Germinal center (tissue), 1 donor: ENCODE results near the gene GDI1.
"Not testable (repeated sequence)": the region's sequence is repeated elsewhere in the genome, so short reads cannot be mapped to it uniquely, and the experiment has no call there.

Experiments
- DNase-seq: peaks from one replicate; pipeline ENCODE4 v3.0.0; 2012; ENCODE audit warnings: mixed read lengths, low spot score

The GDI1 gene

GRCh38 chrX:154436983-154437752 is at the start of gene GDI1:
TSS of gene GDI1 (plus strand) at chrX:154437154. CDS start at chrX:154437255, 101 bp downstream.
- DNase-seq = peak; percentile 54

GRCh38 chrX:154388094-154388493 is 48.9 kb upstream of the GDI1 start:
- DNase-seq = not testable (repeated sequence)

GRCh38 chrX:154388649-154389048 is 48.3 kb upstream of the GDI1 start:
- not testable (repeated sequence) for DNase-seq

- not testable (repeated sequence) for DNase-seq
Measured at GRCh38 chrX:154389812-154390747, 46.9 kb upstream of the GDI1 start.

DNA sequence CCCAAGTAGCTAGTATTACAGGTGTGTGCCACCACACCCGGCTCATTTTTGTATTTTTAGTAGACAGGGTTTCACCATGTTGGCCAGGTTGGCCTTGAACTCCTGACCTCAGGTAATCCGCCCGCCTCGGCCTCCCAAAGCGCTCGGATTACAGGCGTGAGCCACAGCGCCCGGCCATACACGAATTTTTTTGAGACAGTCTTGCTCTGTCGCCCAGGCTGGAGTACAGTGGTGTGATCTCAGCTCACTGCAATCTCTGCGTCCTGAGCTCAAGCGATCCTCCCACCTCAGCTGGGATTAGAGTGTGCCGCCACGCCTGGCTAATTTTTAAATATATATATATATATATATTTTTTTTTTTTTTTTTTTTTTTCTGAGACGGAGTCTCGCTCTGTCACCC is 40.6 kb upstream of the GDI1 start:
- DNase-seq = not testable (repeated sequence)

DNA sequence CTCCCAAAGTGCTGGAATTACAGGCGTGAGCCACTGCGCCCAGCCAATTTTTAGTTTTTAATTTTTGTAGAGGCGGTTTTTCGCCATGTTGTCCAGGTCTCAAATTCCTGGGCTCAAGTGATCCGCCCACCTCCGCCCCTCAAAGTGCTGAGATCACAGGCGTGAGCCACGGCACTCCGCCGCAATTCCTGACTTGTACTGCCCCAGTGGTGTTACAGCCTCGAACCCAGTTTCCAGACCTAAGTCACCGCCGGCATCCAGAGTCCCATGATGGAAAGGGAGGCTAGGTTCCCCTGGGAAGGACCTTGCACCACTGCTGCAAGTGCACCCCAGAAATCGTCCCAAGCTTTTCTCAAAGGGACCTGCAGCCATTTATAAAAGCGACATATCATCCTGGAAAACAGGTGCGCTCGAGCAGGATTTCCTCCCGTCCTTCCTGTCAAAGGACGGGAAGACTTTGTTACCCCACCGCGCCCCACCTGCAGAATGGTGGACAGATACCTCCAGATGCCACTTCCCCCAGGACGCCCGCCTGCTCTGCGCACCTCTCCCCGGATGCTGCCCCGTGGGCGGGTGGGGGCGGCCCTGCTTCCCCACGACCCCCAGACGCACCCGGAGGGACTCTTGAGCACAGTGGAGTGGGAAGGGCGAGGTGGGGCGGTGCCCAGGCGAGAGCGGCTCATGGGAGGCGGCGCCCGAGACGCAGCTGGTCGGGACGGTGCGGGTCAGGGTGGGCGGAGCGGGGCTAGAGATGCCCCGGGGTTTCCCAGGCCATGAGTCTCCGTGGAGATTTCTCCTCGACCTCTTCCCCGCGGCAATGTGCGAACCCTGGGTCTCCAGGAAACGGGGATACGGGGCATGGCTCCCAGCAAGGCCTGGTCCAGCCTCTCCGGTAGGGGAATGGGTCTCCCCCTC is 39.7 kb upstream of the GDI1 start:
- peak; percentile 52 for DNase-seq

DNA sequence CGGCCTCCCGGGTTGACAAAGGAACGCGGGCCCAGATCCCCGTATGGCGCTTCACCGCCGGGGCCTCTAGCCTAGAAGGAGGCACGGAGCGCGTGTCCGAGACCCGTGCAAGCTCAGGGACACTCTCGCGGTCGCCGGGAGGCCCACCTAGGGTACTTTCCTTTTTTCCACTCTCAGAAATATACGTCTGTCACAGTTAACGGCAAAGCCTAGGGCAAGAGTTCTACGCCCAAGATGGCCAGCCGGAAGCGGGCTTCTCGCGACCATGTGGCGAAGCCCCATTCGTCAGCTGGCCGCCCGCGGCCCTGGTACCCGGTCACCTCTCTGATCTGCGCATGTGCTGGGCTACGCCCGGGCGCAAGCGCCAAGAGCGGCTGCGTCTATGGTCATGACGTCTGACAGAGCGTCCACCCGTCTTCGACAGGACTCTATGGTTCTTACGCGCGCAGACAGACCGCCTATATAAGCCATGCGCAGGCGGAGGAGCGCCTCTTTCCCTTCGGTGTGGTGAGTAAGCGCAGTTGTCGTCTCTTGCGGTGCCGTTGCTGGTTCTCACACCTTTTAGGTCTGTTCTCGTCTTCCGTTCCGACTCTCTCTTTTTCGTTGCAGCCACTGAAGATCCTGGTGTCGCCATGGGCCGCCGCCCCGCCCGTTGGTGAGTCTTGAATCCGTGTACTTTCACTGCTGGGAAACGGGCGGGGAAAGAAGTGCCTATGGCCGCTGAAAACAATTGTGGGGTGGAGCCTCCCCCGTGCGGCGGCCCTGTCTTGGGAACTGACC is 38.9 kb upstream of the GDI1 start, which contains the start of gene RPL10:
Gene RPL10, plus strand, starts transcription at position 490 of the 780 bp plus-strand sequence. Its CDS starts 143 bp downstream, at position 633.
- peak; percentile 93 for DNase-seq

DNA sequence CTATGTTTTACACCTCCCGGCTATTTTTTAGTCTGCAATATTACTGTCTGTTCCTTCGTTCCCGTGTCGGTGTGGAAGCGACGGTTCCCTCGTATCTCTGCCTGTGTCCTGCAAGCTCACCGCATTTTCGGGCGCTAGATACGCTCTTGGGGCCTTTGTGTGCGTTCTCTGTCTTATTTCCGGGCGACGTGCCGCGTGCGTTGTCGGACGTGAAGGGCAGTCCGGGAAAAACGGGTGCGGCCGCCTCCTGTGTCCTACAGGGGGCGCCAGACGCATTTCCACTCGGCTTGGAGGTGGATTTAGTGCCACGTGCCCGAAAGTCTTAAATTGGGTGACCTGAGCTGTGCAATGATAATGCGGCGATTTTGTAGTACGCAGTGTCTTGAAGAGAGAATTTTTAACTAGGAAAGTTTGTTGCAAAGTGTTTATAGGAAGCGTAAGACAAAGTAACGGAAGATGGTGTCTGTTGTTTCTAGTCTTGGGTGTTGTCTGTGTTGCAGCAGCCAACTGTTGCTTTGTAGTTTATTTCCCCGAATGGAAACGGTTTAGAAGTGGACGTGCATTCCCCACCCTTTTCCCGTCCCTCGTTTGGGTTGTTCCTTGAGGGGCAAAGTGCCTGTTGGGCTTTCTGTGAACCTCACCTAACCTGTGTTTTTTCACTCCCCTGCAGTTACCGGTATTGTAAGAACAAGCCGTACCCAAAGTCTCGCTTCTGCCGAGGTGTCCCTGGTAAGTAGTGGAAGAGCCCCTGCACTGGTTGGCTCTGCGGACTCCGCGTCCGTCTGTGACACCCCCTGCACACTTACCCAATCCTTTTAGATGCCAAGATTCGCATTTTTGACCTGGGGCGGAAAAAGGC is 38.1 kb upstream of the GDI1 start:
- DNase-seq = peak; percentile 56

DNA sequence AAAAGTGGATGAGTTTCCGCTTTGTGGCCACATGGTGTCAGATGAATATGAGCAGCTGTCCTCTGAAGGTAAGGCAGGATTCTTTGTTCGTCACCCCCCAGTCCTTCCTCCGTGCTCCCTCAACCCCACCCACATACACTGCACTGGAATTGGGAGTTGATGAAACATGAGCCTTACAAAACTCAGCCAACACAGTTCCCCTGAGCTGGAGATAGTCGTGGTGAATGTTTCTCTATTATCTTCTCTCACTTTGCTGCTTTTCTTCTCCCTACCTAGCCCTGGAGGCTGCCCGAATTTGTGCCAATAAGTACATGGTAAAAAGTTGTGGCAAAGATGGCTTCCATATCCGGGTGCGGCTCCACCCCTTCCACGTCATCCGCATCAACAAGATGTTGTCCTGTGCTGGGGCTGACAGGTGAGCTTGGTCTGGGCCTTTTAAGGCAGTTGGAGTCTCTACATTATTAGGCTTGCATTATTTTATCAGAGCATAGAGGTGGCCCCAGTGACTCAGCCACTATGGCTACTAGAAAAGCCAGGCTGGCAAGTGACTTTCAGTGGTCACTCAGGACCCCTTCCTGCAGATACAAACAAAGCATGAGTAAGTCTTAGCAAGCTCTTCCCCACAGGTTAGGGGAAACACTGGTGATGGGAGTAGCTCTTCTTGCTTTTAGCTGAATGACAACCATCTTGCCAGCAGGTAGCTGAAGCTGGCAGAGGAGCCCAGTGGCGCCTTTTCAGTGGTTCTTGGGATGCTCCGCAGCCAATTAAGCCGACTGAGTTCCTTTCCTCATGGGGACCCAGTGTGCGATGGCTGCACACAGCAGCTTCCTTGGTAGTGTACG is 37.2 kb upstream of the GDI1 start:
- DNase-seq = no peak

DNA sequence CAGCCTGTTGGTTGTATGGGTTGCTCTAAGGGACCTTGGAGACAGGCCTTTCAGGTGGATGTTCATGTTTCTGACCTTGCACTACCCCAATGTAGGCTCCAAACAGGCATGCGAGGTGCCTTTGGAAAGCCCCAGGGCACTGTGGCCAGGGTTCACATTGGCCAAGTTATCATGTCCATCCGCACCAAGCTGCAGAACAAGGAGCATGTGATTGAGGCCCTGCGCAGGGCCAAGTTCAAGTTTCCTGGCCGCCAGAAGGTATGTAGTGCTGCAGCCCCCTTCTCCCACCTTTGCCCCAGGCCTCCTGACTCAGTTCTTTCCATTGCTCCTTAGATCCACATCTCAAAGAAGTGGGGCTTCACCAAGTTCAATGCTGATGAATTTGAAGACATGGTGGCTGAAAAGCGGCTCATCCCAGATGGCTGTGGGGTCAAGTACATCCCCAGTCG is 36.6 kb upstream of the GDI1 start:
- DNase-seq = not testable (repeated sequence)

- DNase-seq = no peak
Measured at GRCh38 chrX:154401045-154401799, 35.7 kb upstream of the GDI1 start.

DNA sequence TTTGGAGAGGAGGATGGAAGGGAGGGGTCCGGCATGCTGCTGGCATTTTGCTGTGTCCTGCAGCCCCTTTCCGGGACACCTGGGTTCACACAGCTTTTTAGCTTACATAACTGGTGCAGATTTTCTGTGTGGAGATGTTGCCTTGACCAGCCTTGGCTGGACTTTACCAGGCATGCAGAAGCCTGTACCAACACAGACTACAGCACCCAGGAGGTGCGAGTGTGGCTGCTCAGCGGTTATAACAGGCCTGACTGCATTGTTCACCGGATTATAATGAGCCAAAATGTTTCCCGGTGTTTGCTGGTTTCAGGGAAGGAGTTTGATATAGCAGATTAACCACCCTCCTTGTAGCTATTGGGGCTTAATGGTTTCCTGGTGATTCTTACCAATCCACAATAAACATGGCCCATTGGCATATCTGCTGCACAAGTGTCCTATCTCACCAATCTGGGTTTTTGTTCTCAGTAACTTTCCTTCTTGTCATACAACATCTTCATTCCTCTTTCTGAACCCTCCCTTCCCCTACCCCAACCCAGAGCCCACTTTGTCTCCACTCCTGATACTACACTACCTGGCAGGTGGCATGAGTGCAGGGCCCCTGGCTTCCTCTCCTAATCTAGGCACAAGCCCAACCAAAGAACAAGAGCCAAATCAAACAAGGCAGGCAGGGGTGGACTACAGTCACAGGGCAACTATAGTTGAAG is 34.9 kb upstream of the GDI1 start:
- no peak for DNase-seq

GRCh38 chrX:154402622-154403127 is 34.3 kb upstream of the GDI1 start:
- no peak for DNase-seq

DNA sequence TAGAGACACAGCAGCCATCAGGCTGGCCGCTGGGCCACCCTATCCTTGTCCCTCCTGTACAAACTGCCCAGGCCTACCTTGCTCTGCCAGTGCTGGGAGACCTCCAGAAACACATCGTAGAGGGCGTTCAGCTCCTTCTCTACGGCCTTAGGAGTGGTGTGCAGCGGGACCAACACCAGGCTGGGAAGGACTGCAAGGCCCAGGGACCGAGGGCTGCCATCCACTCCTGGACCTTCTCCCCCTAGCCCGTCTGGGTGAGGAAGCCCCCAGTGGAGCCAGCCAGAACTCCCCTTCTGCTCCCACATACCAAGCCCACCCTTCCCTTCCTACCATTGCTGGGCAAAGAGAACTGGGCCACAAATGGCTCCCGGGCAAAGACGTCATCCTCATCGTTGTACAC is 33.8 kb upstream of the GDI1 start:
- DNase-seq = no peak

GRCh38 chrX:154403858-154404257 is 33.1 kb upstream of the GDI1 start:
- DNase-seq = no peak

DNA sequence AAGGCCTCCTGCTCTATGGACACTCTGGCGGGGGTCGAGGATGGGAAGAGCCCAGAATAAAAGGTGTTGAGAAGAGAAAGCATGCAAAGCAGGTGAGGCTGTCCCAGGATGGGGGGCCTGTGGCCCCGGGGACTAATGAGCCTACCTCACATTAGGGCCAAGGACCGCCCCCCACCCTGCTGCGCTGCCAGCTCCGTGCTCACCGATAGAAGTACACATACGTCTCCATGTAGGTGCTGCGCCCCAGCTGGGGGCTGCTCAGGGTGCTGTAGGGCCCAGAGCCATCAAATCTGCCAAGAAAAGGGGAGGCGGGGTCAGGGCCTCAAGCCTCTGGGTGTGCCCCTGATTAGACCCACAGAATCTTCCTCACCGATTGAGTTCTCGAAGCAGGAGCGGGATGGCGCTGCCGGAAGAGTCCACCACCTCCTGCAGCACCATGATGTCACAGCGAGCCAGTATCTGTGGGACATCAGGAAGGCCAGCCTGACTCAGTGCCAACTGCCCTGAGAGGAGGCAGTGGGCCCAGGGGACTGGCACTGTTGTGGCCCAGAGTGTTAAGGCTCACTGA is 32.2 kb upstream of the GDI1 start:
- DNase-seq = no peak

GRCh38 chrX:154408659-154409221 is 28.2 kb upstream of the GDI1 start:
- DNase-seq = no peak
